Measurements from ENCODE around the gene FAAP100.

The FAAP100 gene

DNA sequence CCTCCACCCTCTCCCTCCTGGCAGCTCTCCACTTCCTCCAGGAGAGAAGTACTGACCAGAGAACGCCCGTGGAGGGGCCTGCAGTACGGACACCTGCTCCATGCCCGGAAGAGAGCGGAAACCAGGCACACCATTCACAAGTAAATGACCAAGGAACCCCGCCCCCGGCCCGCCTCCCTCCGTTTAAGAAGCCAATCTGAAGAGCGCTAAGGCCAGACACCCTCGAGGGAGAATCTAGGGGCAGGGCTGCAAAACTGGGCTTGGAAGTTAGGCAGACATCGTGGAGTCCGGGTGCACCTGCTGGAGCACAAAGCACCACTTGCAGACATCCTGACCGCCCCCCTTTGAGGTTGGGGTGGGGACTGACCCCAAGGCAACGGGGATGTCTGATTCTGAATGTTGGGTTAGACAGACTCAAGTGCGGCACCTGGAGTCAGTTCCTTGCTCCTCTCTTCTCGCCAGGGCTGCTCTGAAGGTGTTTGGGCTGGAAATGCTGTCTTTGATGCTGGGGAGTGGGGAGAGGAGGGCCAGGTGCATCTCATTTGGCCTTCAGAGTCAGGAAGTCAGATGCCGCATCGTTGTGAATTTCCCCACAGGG lies 964 bp upstream of the FAAP100 start:
- peak; percentile 75 for DNase-seq

DNA sequence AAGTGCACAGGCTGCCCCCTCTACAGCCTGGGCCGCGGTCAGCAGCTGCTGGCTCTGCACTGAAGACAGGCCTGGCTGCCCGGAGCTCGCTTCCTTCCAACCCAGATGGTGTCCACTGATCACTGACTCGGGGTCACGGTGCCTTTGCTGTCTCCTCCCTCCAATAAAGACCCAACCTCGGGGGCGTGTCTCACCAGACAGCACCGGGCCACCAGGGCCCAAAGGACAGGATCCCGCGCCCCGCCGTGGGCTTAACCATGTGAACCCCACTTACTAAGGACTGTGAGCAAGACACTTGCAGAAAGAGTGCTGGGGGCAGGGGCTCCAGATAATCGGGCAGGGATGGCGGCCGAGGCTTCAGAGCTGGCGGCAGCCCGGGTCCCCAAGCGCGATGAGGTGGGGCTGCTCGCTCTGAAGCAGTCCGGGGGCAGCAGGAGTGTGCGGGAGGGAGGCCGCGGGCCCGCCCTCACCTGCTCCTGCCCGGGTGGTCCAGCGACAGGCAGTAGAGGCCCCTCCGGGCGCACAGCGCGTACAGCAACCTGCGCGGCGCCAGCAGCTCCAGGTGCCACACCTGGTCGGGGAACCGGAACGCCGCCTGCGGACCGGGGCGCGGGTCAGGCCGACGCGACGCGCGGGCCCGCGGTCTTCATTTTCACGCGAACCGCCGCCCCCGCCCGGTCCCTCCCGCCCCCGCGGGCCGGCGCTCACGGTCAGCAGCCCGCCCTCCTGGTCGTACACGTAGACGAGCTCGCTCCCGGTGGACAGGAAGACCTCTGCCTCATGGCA lies 502 bp downstream of the FAAP100 start:
- no peak for DNase-seq

DNA sequence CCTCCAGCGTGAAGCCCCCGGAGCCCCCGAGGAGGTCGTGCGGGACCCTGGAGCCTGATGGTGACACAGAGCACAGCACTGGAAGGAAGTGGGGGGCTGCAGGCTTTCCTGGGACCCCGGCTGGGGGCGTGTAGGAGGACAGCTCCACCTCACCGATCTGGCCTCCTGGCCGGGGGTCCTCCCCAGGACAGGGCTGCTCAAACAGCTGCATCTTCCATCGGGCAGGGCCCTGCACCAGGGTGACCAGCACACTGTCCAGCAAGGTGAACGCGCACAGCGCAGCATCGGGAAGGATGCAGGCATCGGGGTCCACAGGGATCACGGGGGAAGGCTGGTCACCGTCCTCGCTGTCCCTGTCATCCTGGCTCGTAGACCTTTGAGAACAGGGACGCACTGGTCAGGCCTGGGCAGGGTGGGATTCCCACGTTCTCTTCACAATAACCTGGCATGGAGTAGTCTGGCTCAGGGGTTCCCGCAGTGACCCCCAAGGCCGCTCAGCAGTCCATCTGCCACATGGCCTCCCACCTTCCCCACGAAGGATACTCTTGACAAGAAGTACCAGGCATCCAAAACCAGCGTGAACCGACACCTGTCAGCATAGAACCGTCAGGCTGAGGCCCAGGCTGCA lies 1.2 kb downstream of the FAAP100 start:
- DNase-seq = no peak

- no peak for DNase-seq
Measured at GRCh38 chr17:81550285-81550684, 1.9 kb downstream of the FAAP100 start.

DNA sequence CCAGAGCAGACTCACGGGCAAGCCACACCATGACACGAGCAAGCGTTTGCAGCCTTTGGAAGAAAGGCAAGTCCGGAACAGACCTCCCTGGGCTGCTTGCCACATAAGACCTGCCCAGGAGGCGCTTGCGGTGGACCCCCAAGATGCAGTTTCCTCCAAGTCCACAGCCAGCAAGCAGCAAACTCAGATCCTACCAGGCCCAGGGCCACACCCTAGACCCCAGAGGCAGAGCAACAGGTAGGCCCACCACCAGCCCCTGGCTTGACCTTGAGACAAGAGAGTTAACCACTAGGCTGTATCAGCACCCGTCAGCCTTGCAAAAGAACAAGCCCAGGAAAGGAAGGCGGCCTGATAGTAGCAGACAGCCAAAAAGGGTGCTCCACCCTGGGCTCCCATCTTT lies 2.3 kb downstream of the FAAP100 start:
- DNase-seq = no peak

- DNase-seq = no peak
Measured at GRCh38 chr17:81549031-81549557, 3.1 kb downstream of the FAAP100 start.

- no peak for DNase-seq
Measured at GRCh38 chr17:81547614-81547982, 4.6 kb downstream of the FAAP100 start.

GRCh38 chr17:81546906-81547613 lies 5.1 kb downstream of the FAAP100 start:
- DNase-seq = no peak

DNA sequence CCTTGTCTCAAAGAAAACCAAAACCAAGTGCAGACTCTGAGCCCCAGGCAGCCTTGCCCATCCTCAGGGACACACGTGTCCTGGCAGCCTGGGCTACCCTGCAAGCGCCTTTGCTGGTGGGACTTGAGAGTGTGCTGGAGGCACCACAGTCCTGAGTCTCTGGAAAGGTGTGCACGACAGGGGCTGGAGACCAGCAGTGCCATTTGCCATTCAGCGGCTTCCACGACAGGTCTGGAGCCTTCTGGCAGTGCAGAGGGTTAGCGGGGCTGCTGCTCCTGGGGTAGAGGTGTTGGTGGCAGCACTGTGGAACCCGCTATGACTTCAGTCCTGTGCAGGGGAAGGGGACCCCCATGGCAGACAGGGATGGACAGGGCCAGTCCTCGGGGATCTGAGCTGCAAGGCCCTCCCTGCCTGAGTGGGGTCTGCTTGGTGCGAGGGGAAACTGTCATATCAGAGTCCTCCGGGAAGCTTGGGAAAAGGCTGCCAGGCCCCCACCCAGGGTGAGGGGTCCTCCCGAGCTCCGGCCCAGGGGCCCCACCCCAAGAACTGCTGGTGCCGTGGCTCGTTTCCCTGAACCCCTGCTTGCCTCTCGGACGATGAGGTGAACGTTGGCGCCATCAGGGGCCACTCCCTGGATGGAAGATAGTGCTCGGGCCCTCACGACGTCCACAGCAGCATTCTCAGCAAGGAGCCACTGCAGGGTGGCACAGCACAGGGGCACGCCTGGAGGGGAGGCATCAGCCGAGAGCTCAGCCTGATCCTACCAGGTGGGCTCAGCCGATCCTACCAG lies 6.8 kb downstream of the FAAP100 start:
- DNase-seq = no peak

DNA sequence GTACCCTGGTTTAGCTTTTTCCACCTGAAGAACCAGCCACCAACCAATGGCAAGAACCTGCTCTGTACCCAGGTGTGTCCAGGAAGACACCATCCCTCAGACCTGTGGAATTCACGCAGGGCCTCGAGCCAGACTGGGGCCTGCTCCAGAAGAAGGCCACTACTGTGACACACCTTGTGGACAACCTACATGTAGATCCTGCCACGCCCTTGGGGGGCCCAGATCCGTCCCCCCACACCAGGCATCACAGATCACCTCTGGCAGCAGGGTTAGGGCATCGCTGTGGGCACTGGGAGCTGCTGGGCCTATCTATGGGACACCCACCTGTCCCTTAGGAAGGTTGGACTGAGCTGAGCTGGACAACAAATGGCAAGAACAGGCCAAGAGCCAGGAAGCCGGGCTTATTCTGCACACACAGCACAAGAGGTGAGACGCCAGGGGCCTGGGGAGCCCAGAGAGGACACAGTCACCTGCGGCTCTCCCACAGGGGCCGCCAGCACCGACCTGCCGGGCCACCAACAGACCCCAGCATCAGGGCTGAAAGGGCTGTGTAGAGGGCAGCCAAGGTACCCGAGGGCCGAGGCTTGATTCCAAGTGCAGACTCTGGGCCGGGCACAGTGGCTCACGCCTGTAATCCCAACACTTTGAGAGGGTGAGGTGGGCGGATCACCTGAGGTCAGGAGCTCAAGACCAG lies 7.7 kb downstream of the FAAP100 start:
- no peak for DNase-seq

GRCh38 chr17:81543756-81544155 lies 8.4 kb downstream of the FAAP100 start:
- DNase-seq = no peak

- no peak for DNase-seq
Measured at GRCh38 chr17:81543339-81543675, 8.8 kb downstream of the FAAP100 start.

- no peak for DNase-seq
Measured at GRCh38 chr17:81542431-81543338, 9.5 kb downstream of the FAAP100 start.

GRCh38 chr17:81541123-81541522 lies 11.0 kb downstream of the FAAP100 start:
- no peak for DNase-seq

DNA sequence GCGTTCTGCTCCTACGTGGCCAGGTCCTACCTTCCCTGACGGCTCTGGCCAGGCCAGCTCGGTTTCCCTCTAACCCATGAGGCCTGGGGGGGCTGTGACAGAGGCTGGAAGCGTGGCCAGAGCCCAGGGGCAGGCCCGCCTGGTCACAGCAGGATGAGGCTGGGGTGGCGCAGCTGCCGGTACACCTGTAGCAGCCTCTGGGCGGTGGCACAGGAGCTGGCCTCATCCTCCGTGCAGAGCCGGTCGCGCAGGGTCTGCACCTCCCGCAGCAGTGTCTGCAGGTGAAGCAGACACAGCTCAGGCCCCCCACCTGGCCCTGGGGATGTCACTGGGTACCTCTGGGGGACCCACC lies 11.5 kb downstream of the FAAP100 start:
- DNase-seq = no peak

DNA sequence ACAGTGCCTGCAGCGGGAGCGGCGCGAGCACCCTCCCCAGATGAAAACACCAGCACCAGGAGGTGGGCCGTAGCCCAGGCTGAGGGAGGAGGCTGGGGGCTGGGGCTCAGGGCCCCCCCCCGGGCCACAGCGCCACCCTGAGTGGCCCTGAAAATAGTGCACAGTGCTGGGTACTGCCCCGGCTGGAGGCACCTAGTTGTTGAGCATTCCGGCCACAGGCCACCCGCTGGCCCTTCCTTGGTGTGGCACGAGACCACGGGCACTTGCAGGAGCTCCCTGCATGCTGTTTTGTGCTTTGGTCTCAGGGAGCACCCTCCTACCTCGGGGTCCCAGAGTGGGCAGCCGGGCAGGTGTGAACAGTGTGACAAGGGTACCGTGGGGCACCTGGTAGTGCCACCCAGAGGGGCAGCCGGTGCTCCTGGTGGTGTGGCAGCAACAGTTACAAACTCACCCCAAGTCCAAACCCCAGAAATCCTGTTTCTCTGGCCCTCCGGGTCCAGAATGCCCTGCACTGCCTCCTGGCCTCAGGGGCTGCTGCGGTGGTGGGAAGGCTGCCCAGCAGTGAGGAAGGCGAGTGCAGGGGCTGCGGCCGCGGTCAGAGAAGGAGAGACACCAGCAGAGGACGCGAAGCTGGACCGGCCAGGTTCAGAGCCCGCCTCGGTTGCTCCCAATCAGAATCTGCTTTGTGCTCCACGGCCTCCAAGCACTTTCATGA lies 12.0 kb downstream of the FAAP100 start:
- DNase-seq = no peak

- DNase-seq = no peak
Measured at GRCh38 chr17:81539571-81539900, 12.6 kb downstream of the FAAP100 start.

DNA sequence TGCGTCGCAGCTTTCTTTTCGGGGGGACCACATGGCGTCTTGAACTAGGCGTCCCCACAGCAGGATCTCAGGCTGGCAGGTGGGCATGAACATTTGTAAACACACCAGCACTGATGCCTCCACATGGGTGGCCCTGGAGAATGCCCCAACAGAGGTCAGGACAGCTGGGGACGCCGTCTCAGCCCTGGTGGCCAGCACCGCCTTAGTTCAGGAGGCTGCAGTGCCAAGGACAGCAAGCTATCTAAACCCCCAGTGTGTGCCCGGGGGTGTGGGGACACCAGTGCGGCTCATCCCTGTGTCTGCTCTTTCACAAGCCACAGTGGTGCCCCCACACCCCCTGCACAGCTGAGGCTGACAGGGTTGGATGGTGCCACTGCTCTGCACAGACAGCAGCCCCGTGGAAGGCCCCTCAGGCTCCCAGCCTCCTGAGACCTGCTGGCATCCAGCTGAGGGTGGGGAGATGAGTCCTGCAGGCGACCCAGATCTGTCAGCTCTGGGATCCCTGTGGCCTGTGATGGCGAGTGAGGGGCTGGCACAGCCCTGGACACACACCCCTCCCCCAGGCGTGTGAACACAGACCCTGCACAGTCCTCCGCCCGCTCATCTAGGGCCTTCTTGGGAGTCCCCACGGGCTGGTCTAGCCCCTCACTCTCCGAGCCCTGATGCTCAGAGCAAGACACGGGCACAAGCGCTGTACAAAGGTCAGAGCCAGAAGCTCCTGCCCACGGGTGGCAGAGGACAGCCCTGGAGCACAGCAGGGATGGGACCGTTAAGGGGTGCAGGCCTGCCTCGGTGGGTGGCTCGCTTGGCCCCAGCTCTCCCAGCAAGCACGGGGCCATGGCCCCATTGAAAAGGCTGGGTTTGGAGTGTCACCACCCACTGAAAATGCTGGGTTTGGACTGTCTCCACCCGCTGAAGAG lies 13.2 kb downstream of the FAAP100 start:
- no peak for DNase-seq

GRCh38 chr17:81537856-81538555 lies 14.1 kb downstream of the FAAP100 start:
- no peak for DNase-seq

All from stimulated activated CD4-positive, alpha-beta T cell treated with anti-CD3 and anti-CD28 coated beads, Interleukin-12 subunit alpha, Interleukin-12 subunit beta, amount 100 ng/mL, for 4 hours (primary cell).